ENCODE measurements around the gene TSC22D3. TPM values are rescaled to one million over a fixed set of nuclear protein-coding genes. Genes with fewer than 3 reads are reported as not detected.

The TSC22D3 gene
- total and polyA plus RNA-seq, 2 donors (not counting 1 experiment from before 2014, with no cell fraction given), result 447 to 3,050 TPM

DNA sequence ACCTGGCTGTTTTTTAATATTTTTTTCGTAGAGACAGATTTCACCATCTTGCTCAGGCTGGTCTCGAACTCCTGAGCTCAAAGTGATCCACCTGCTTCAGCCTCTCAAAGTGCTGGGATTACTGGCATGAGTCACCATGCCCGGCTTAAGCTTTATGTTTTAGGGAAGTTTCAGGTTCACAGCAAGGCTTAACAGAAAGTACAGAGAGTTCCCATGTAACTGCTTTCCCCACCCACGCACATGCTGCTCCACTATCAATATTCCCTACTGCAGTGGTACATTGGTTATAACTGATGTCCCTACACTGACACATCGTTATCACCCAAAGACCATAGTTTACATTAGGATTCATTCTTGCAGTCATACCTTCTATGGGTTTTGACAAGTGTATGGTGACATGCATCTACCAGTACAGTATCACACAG, 84.6 kb downstream of the TSC22D3 start:
- ATAC-seq (ENCODE audit: low read depth) (no peak), DNase-seq (no peak)
- Mint-ChIP-seq H3K27me3 (no peaks in the 10 kb centered on the region), H3K4me1 (peaks cover 9% of the 10 kb centered on the region), H3K4me3 (no peak overlapping the region), H3K27ac (no peak overlapping the region), H3K9me3 (ENCODE audit: insufficient read depth) (no peaks in the 10 kb centered on the region)
- Histone ChIP-seq H3K4me1 (ENCODE audit: control insufficient read depth in 2 of 2, insufficient read depth in 2 of 2, low read length in 2 of 2) (peaks cover 0 to 5% of the 10 kb centered on the region in 2 donors), H3K4me3 (ENCODE audit: control extremely low read depth in 1 of 5, extremely low read depth in 1 of 5, insufficient read depth in 1 of 5, low read depth in 2 of 5, low read length in 4 of 5) (no peak overlapping the region), H3K9me3 (ENCODE audit: control extremely low read depth in 1 of 3, control insufficient read depth in 2 of 3, insufficient read depth in 1 of 3, low read length in 2 of 3) (no peaks in the 10 kb centered on the region), H3K27ac (ENCODE audit: low read length in 2 of 2) (no peak overlapping the region), H3K36me3 (replicated peaks in 1 of 2; ENCODE audit: control extremely low read depth in 1 of 2, control insufficient read depth in 1 of 2, extremely low read depth in 1 of 2, insufficient read depth in 2 of 2, low read length in 1 of 2) (no peaks in the 10 kb centered on the region), H3K79me2 (ENCODE audit: control insufficient read depth, insufficient read depth, low read length) (no peaks in the 10 kb centered on the region), H3K4me2 (replicated peaks; ENCODE audit: low read depth, low read length, poor library complexity, severe bottlenecking) (no peak overlapping the region), H2AFZ (ENCODE audit: insufficient read depth, low read depth, low read length, poor library complexity, severe bottlenecking) (no peak overlapping the region), H4K20me1 (ENCODE audit: control insufficient read depth, insufficient read depth, low read length, poor library complexity, severe bottlenecking) (no peaks in the 10 kb centered on the region), H3K27me3 (replicated peaks in 1 of 4; ENCODE audit: control extremely low read depth in 1 of 4, control insufficient read depth in 3 of 4, insufficient read depth in 4 of 4, low read length in 3 of 4) (no peaks in the 10 kb centered on the region), H3K9ac (ENCODE audit: low read length) (no peak overlapping the region)
- no CpG with 5 or more reads among the region's 5 CpGs for WGBS (ENCODE audit: insufficient coverage)
- CTCF ChIA-PET, result no interaction called here
- POLR2A ChIA-PET, result no interaction called here
- no peak for TF ChIP-seq EZH2 (IDR thresholded peaks at IDR 0.05; ENCODE audit: borderline replicate concordance, insufficient read depth, low read depth, low read length, poor library complexity, severe bottlenecking)
- TF ChIP-seq, protein P1, sequence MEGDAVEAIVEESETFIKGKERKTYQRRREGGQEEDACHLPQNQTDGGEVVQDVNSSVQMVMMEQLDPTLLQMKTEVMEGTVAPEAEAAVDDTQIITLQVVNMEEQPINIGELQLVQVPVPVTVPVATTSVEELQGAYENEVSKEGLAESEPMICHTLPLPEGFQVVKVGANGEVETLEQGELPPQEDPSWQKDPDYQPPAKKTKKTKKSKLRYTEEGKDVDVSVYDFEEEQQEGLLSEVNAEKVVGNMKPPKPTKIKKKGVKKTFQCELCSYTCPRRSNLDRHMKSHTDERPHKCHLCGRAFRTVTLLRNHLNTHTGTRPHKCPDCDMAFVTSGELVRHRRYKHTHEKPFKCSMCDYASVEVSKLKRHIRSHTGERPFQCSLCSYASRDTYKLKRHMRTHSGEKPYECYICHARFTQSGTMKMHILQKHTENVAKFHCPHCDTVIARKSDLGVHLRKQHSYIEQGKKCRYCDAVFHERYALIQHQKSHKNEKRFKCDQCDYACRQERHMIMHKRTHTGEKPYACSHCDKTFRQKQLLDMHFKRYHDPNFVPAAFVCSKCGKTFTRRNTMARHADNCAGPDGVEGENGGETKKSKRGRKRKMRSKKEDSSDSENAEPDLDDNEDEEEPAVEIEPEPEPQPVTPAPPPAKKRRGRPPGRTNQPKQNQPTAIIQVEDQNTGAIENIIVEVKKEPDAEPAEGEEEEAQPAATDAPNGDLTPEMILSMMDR (IDR thresholded peaks at IDR 0.05), result no peak
- intact Hi-C loops (cut with micrococcal nuclease), result no loop called here

GRCh38 chrX:107687445-107687844, 88.1 kb downstream of the TSC22D3 start:
- H3K9ac ChIP-seq (ENCODE audit: low read length), result no peak overlapping the region
- Mint-ChIP-seq H3K4me3 (no peak overlapping the region), H3K9me3 (ENCODE audit: insufficient read depth) (no peaks in the 10 kb centered on the region), H3K4me1 (peaks cover 24% of the 10 kb centered on the region), H3K27ac (no peak overlapping the region), H3K27me3 (no peaks in the 10 kb centered on the region)
- H3K36me3 ChIP-seq (replicated peaks in 1 of 2; ENCODE audit: control extremely low read depth in 1 of 2, control insufficient read depth in 1 of 2, extremely low read depth in 1 of 2, insufficient read depth in 2 of 2, low read length in 1 of 2), result no peaks in the 10 kb centered on the region
- ATAC-seq (ENCODE audit: low read depth) (no peak), DNase-seq (no peak)
- H4K20me1 ChIP-seq (ENCODE audit: control insufficient read depth, insufficient read depth, low read length, poor library complexity, severe bottlenecking), result no peaks in the 10 kb centered on the region
- no peaks in the 10 kb centered on the region for H3K79me2 ChIP-seq (ENCODE audit: control insufficient read depth, insufficient read depth, low read length)
- intact Hi-C loops (cut with micrococcal nuclease), result no loop called here
- ChIA-PET CTCF (interaction anchor here (0.5 to 1.8 kb wide), 3 partner anchors 10 to 22 kb away, joined by 3 to 4 read pairs (median 4); no protein-coding TSS in a partner anchor), POLR2A (no interaction called here)
- TF ChIP-seq, protein P1 (IDR thresholded peaks at IDR 0.05), result no peak
- TF ChIP-seq EZH2 (IDR thresholded peaks at IDR 0.05; ENCODE audit: borderline replicate concordance, insufficient read depth, low read depth, low read length, poor library complexity, severe bottlenecking), result no peak
- H3K4me1 ChIP-seq (ENCODE audit: control insufficient read depth in 2 of 2, insufficient read depth in 2 of 2, low read length in 2 of 2), result peaks cover 9 to 14% of the 10 kb centered on the region in 2 donors
- no peak overlapping the region for H3K4me2 ChIP-seq (replicated peaks; ENCODE audit: low read depth, low read length, poor library complexity, severe bottlenecking)
- no peak overlapping the region for H3K27ac ChIP-seq (ENCODE audit: low read length in 2 of 2)
- H3K27me3 ChIP-seq (replicated peaks in 1 of 4; ENCODE audit: control extremely low read depth in 1 of 4, control insufficient read depth in 3 of 4, insufficient read depth in 4 of 4, low read length in 3 of 4), result no peaks in the 10 kb centered on the region
- WGBS (ENCODE audit: insufficient coverage), result no CpG with 5 or more reads among the region's 3 CpGs
- no peaks in the 10 kb centered on the region for H3K9me3 ChIP-seq (ENCODE audit: control extremely low read depth in 1 of 3, control insufficient read depth in 2 of 3, insufficient read depth in 1 of 3, low read length in 2 of 3)
- no peak overlapping the region for H2AFZ ChIP-seq (ENCODE audit: insufficient read depth, low read depth, low read length, poor library complexity, severe bottlenecking)
- no peak overlapping the region for H3K4me3 ChIP-seq (ENCODE audit: control extremely low read depth in 1 of 5, extremely low read depth in 1 of 5, insufficient read depth in 1 of 5, low read depth in 2 of 5, low read length in 4 of 5)
